ENCODE data around the gene CSPG4. TPM values are rescaled to one million over a fixed set of nuclear protein-coding genes. Genes with fewer than 3 reads are reported as not detected.
"Not testable (repeated sequence)": the region's sequence is repeated elsewhere in the genome, so short reads cannot be mapped to it uniquely, and the experiment has no call there.

The CSPG4 gene
- total and polyA plus RNA-seq, 2 donors (not counting 1 experiment from before 2014, with no cell fraction given), result 0.03 to 0.15 TPM

- Histone ChIP-seq H4K20me1 (ENCODE audit: control insufficient read depth, insufficient read depth, low read length, poor library complexity, severe bottlenecking) (no peaks in the 10 kb centered on the region), H3K4me2 (replicated peaks; ENCODE audit: low read depth, low read length, poor library complexity, severe bottlenecking) (no peak overlapping the region), H3K27me3 (replicated peaks in 1 of 4; ENCODE audit: control extremely low read depth in 1 of 4, control insufficient read depth in 3 of 4, insufficient read depth in 4 of 4, low read length in 3 of 4) (peaks cover 0 to 4% (median 0%) of the 10 kb centered on the region in 4 experiments), H3K36me3 (replicated peaks in 1 of 2; ENCODE audit: control extremely low read depth in 1 of 2, control insufficient read depth in 1 of 2, extremely low read depth in 1 of 2, insufficient read depth in 2 of 2, low read length in 1 of 2) (no peaks in the 10 kb centered on the region), H3K27ac (ENCODE audit: low read length in 2 of 2) (no peak overlapping the region), H3K4me1 (ENCODE audit: control insufficient read depth in 2 of 2, insufficient read depth in 2 of 2, low read length in 2 of 2) (peaks cover 0 to 6% of the 10 kb centered on the region in 2 donors), H3K4me3 (ENCODE audit: control extremely low read depth in 1 of 5, extremely low read depth in 1 of 5, insufficient read depth in 1 of 5, low read depth in 2 of 5, low read length in 4 of 5) (no peak overlapping the region), H3K79me2 (ENCODE audit: control insufficient read depth, insufficient read depth, low read length) (no peaks in the 10 kb centered on the region), H2AFZ (ENCODE audit: insufficient read depth, low read depth, low read length, poor library complexity, severe bottlenecking) (no peak overlapping the region), H3K9ac (ENCODE audit: low read length) (no peak overlapping the region), H3K9me3 (ENCODE audit: control extremely low read depth in 1 of 3, control insufficient read depth in 2 of 3, insufficient read depth in 1 of 3, low read length in 2 of 3) (no peaks in the 10 kb centered on the region)
- Mint-ChIP-seq H3K4me3 (no peak overlapping the region), H3K27ac (no peak overlapping the region), H3K9me3 (ENCODE audit: insufficient read depth) (no peaks in the 10 kb centered on the region), H3K27me3 (no peaks in the 10 kb centered on the region), H3K4me1 (peaks cover 7% of the 10 kb centered on the region)
- ChIA-PET CTCF (interaction anchor here (1.0 kb wide), 1 partner anchor 122 kb away, joined by 3 read pairs; no protein-coding TSS in a partner anchor), POLR2A (no interaction called here)
- intact Hi-C loops (cut with micrococcal nuclease), result no loop called here
- WGBS (ENCODE audit: insufficient coverage), result 86% methylated on average over 10 of the region's 11 CpGs
- TF ChIP-seq CTCF (IDR thresholded peaks at IDR 0.05) (no peak), EZH2 (IDR thresholded peaks at IDR 0.05; ENCODE audit: borderline replicate concordance, insufficient read depth, low read depth, low read length, poor library complexity, severe bottlenecking) (no peak)
- ATAC-seq (ENCODE audit: low read depth), result no peak
- no peak for DNase-seq
These were observed 32.5 kb downstream of the CSPG4 start for GRCh38 chr15:75680007-75680789.

GRCh38 chr15:75678324-75678690 is 34.3 kb downstream of the CSPG4 start:
- DNase-seq; H3K9ac ChIP-seq (ENCODE audit: low read length); H3K4me3 Mint-ChIP-seq; H3K4me2 ChIP-seq (replicated peaks; ENCODE audit: low read depth, low read length, poor library complexity, severe bottlenecking); H3K4me1 ChIP-seq (ENCODE audit: control insufficient read depth in 2 of 2, insufficient read depth in 2 of 2, low read length in 2 of 2); H3K9me3 ChIP-seq (ENCODE audit: control extremely low read depth in 1 of 3, control insufficient read depth in 2 of 3, insufficient read depth in 1 of 3, low read length in 2 of 3); ATAC-seq (ENCODE audit: low read depth); H3K27me3 Mint-ChIP-seq; H2AFZ ChIP-seq (ENCODE audit: insufficient read depth, low read depth, low read length, poor library complexity, severe bottlenecking); H3K4me3 ChIP-seq (ENCODE audit: control extremely low read depth in 1 of 5, extremely low read depth in 1 of 5, insufficient read depth in 1 of 5, low read depth in 2 of 5, low read length in 4 of 5); H3K79me2 ChIP-seq (ENCODE audit: control insufficient read depth, insufficient read depth, low read length); H3K27ac ChIP-seq (ENCODE audit: low read length in 2 of 2); H4K20me1 ChIP-seq (ENCODE audit: control insufficient read depth, insufficient read depth, low read length, poor library complexity, severe bottlenecking); intact Hi-C loops (cut with micrococcal nuclease); H3K4me1 Mint-ChIP-seq; H3K9me3 Mint-ChIP-seq (ENCODE audit: insufficient read depth); H3K36me3 ChIP-seq (replicated peaks in 1 of 2; ENCODE audit: control extremely low read depth in 1 of 2, control insufficient read depth in 1 of 2, extremely low read depth in 1 of 2, insufficient read depth in 2 of 2, low read length in 1 of 2); POLR2A ChIA-PET; H3K27ac Mint-ChIP-seq; H3K27me3 ChIP-seq (replicated peaks in 1 of 4; ENCODE audit: control extremely low read depth in 1 of 4, control insufficient read depth in 3 of 4, insufficient read depth in 4 of 4, low read length in 3 of 4): not testable (repeated sequence)
- whole genome bisulfite sequencing (ENCODE audit: insufficient coverage), result 95% methylated on average over 2 of the region's 6 CpGs
- CTCF ChIA-PET, result interaction anchor here (1.1 kb wide), 2 partner anchors 170 to 177 kb away, joined by 3 read pairs; no protein-coding TSS in a partner anchor
